Activated CD4-positive, alpha-beta memory T cell treated with anti-CD3 and anti-CD28 coated beads for 36 hours (primary cell): ENCODE results near the gene TOR1AIP1. TPM values are rescaled to one million over a fixed set of nuclear protein-coding genes. Genes with fewer than 3 reads are reported as not detected.
"Not testable (repeated sequence)": the region's sequence is repeated elsewhere in the genome, so short reads cannot be mapped to it uniquely, and the experiment has no call there.

Source experiments
- CTCF ChIA-PET: fragments of 350-600 bp; sonication (Branson Sonifier 250); formaldehyde crosslinking; loops from one replicate; lab custom pipeline; 2021; ENCODE audit warnings: antibody characterized with exemption, inconsistent platforms; lab: Charles Lee
- POLR2A ChIA-PET: fragments of 350-600 bp; sonication (Branson Sonifier 250); formaldehyde crosslinking; loops from one replicate; lab custom pipeline; 2021; ENCODE audit warnings: antibody characterized with exemption; lab: Charles Lee
- DNase-seq: peaks from one replicate; pipeline ENCODE4 v3.0.0-alpha.2; 2020
- H3K27ac Mint-ChIP-seq: one replicate; pipeline ENCODE4 v1.8.0; 2021; ENCODE audit warnings: mixed read lengths
- H3K27me3 Mint-ChIP-seq: one replicate; pipeline ENCODE4 v1.8.0; 2021; ENCODE audit warnings: mixed read lengths
- H3K36me3 Mint-ChIP-seq: one replicate; pipeline ENCODE4 v1.8.0; 2021; ENCODE audit warnings: mixed read lengths
- H3K4me1 Mint-ChIP-seq: one replicate; pipeline ENCODE4 v1.8.0; 2021; ENCODE audit warnings: low read depth, mixed read lengths
- H3K4me3 Mint-ChIP-seq: one replicate; pipeline ENCODE4 v1.8.0; 2021; ENCODE audit warnings: mild to moderate bottlenecking, mixed read lengths
- H3K9me3 Mint-ChIP-seq: one replicate; pipeline ENCODE4 v1.8.0; 2021; ENCODE audit warnings: mixed read lengths
- intact Hi-C: fragments of 100-400 bp; cut with micrococcal nuclease; formaldehyde crosslinking; loops from one replicate; pipeline ENCODE4 v1.15.1; 2023
- total RNA-seq, 2 experiments: library from RNA; stranded (reverse); gene quantifications; one replicate each; pipeline ENCODE4 v1.2.3, GENCODE V29; 2021

The TOR1AIP1 gene
- total RNA-seq, 2 experiments from 2014 or later = 57.4 to 57.7 TPM

DNA sequence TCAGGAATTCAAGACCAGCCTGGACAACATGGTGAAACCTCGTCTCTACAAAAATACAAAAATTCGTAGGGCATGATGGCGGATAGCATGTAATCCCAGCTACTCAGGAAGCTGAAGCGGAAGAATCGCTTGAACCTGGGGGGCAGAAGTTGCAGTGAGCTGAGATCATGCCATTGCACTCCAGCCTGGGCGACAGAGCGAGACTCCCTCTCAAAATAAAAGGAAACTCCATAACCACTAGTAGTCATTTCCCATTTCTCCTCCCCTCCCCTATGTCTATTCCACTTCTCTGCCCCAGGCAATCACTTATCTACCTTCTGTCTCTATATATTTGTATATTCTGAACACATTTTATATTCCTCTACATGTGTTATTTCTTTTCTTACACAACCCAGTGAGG lies 68.6 kb downstream of the TOR1AIP1 start:
- ChIA-PET CTCF (no interaction called here), POLR2A (no interaction called here)
- DNase-seq = no peak
- H3K27me3 Mint-ChIP-seq = no peaks in the 10 kb centered on the region
- H3K36me3 Mint-ChIP-seq = no peaks in the 10 kb centered on the region
- intact Hi-C loops = loop anchor here (5.0 kb wide), 2 partner anchors 923 to 1072 kb away; partner anchors contain the start of genes FAM20B and STX6
- H3K4me3 Mint-ChIP-seq = no peak overlapping the region
- H3K4me1 Mint-ChIP-seq = peaks cover 20% of the 10 kb centered on the region
- no peak overlapping the region for H3K27ac Mint-ChIP-seq
- H3K9me3 Mint-ChIP-seq = no peaks in the 10 kb centered on the region

DNA sequence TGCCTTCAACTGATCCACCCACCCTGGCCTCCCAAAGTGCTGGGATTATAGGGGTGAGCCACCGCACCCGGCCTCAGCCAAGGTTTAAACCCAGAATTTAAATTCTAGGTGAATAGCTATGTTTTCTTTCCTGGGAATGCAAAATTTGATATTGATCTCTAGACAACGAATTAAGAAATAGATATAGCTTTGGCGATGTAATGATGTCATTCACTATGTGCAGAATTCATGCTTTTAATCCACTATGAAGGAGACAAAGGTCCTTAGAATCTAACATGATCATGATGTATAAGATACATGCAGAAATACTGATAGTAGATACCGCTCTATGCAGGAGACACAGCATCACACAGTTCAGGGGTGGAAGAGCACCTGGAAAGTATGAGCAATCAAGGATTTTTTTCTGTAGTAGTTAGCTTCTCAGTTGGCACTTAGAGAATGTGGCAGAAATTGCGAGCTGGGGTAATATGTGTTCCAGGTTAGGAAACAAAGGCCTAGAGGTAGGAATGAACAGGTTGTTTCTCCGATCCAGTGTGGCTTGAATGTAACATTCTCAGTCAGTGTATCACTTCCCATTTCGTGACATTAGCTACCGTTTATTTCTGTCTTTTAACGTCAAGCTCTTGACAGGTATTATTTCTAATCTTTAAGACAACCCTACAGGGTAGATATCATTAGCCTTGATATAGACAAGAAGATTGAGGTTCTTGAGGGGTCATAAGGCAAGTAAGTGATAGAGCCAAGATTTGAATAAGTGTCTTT lies 69.5 kb downstream of the TOR1AIP1 start:
- H3K4me3 Mint-ChIP-seq = no peak overlapping the region
- no peaks in the 10 kb centered on the region for H3K36me3 Mint-ChIP-seq
- ChIA-PET POLR2A (no interaction called here), CTCF (interaction anchor here (0.6 to 1.1 kb wide), 3 partner anchors 18 to 84 kb away, joined by 3 to 4 read pairs (median 3); no protein-coding TSS in a partner anchor)
- peak overlapping the region; percentile 95 for H3K27ac Mint-ChIP-seq
- intact Hi-C loops = loop anchor here (5.0 kb wide), 2 partner anchors 924 to 1071 kb away; partner anchors contain the start of genes FAM20B and STX6
- peaks cover 27% of the 10 kb centered on the region for H3K4me1 Mint-ChIP-seq
- no peak for DNase-seq
- H3K27me3 Mint-ChIP-seq = no peaks in the 10 kb centered on the region
- no peaks in the 10 kb centered on the region for H3K9me3 Mint-ChIP-seq

DNA sequence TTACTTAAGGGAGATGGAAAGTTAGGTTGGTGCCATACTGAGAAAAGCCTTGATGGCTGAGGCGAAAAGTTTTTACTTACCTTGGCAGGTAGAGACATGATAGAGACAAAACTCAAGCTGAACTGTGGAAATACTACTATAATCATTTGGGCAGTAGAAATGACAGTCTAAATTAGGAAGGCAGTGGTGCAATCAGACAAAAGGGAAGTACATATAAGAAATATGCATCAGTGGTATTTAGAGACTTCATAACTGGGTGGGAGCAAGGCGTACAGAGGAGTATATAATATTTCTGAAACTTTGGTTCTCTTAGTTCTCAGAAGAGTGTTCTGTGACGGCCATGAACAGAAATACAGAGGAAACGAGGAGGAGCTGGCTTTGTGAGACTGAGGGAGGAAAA lies 70.1 kb downstream of the TOR1AIP1 start:
- ChIA-PET CTCF (interaction anchor here (0.9 to 3.2 kb wide), 4 partner anchors 19 to 137 kb away, joined by 3 to 11 read pairs (median 4); no protein-coding TSS in a partner anchor), POLR2A (no interaction called here)
- Mint-ChIP-seq H3K9me3 (no peaks in the 10 kb centered on the region), H3K4me1 (peaks cover 31% of the 10 kb centered on the region), H3K36me3 (no peaks in the 10 kb centered on the region), H3K4me3 (no peak overlapping the region), H3K27me3 (no peaks in the 10 kb centered on the region), H3K27ac (peak overlapping the region; percentile 95)
- DNase-seq = no peak
- intact Hi-C loops = loop anchor here (5.0 kb wide), 2 partner anchors 925 to 1070 kb away; partner anchors contain the start of genes FAM20B and STX6

DNA sequence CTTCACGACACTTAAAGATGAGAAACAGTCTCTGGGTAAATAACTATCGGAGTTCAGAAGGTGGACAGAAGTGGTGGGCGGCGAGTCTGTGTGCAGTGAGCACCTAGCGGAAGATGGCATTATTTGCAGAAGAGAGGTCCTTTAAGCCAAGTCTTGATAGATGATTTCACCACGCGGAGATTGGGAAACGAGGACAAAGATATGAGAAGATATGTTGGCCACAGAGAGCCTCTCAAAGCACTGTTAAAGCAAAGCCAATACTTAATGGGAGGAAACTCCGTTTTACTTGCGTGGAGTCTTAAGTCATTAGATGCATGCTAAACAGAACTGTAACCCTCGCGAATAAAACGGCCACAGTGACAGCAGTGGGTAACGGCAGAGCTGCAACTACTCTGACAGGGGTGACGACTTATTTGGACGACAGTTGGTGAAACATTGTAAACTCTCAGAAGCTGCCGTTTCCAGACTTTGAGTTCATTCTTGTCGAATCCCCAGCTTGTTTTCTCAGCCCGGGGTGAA lies 71.9 kb downstream of the TOR1AIP1 start:
- intact Hi-C loops = loop anchor here (1.0 to 5.0 kb wide), 5 partner anchors 72 to 1068 kb away; partner anchors contain the start of genes ACBD6, FAM20B, QSOX1 and STX6
- DNase-seq = peak; percentile 68
- Mint-ChIP-seq H3K9me3 (no peaks in the 10 kb centered on the region), H3K36me3 (no peaks in the 10 kb centered on the region), H3K4me1 (peaks cover 39% of the 10 kb centered on the region), H3K27ac (peak overlapping the region; percentile 95), H3K27me3 (no peaks in the 10 kb centered on the region), H3K4me3 (peak overlapping the region; percentile 80)
- ChIA-PET POLR2A (interaction anchor here (1.0 to 2.1 kb wide), 4 partner anchors 71 to 277 kb away, joined by 4 to 12 read pairs (median 5); partner anchors contain the start of gene TOR1AIP1), CTCF (interaction anchor here (0.8 to 3.2 kb wide), 5 partner anchors 12 to 139 kb away, joined by 3 to 11 read pairs (median 4); no protein-coding TSS in a partner anchor)

DNA sequence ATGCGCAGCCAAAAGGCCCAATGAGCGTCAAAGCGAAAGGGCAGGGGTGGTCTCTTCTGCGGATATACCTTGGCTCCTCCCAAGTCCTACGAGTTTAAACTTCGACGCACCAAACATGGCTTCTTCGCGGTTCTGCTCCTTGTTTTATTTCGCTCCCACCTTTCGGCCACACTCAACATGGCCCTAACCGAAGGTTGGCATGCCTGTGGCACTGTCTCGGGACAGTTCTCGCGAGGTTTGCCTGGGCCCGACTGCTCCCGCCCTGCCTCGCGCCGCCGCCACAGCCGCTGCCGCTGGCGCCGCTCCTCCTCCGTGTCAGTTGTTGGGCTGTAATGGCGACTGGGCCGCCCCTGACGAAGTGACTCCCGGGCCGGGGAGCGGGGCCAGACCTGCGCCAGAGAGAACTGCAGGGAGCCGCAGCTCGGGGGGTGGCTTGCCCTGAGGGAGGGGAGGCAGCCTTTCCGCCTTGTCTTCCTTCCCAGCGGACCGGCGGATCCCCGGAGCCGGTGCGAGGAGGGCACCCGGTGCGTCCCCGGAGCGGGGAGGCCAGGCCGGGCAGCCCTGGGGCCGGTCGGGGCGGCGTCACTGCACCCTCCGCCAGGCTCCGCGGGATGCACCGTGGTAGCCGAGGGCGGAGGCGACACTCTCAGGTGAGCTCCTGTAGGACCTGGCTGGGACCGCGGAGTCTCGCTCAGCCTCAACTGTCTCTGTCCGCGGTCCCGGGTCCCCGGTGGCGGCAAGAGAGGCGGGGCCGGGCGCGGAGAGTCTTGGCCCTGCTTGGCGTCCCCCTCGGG lies 72.6 kb downstream of the TOR1AIP1 start, which contains the start of gene CEP350:
Gene CEP350 (plus strand): TSS at position 318 of the 794 bp plus-strand sequence. CDS start 31,372 bp downstream, outside the sequence.
- H3K27ac Mint-ChIP-seq = peak within 1 kb of the TSS; percentile 95
- peak; percentile 99 for DNase-seq
- intact Hi-C loops = loop anchor here (1.0 to 5.0 kb wide), 5 partner anchors 72 to 1068 kb away; partner anchors contain the start of genes ACBD6, FAM20B, QSOX1 and STX6
- H3K4me1 Mint-ChIP-seq = peaks cover 42% of the 10 kb centered on the region
- no peaks in the 10 kb centered on the region for H3K36me3 Mint-ChIP-seq
- no peaks in the 10 kb centered on the region for H3K9me3 Mint-ChIP-seq
- CTCF ChIA-PET = interaction anchor here (0.8 to 3.2 kb wide), 5 partner anchors 12 to 140 kb away, joined by 3 to 11 read pairs (median 4); no protein-coding TSS in a partner anchor
- peak within 1 kb of the TSS; percentile 80 for H3K4me3 Mint-ChIP-seq
- POLR2A ChIA-PET = interaction anchor here (1.0 to 2.1 kb wide), 4 partner anchors 71 to 277 kb away, joined by 4 to 12 read pairs (median 5); partner anchors contain the start of gene TOR1AIP1
- H3K27me3 Mint-ChIP-seq = no peaks in the 10 kb centered on the region

DNA sequence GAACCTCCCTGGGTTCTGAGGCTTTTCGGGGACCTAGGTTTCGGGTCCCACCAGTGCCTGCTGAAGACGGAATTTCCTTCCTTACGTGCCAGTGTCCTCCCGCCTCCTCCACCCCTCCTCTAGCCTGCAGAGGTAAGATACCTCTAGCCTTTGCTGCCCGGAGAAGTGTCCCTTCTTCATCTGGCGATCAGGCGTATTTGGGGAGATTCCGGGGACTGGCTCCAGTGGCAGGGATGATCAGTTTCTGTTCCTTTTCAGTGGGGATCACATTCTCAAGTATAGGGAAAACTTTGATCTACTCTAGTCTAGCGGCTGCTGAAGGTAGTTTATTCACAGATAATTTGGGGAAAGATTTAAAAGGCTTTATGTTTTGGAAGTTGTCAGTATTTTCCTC lies 73.2 kb downstream of the TOR1AIP1 start:
- POLR2A ChIA-PET = no interaction called here
- peak overlapping the region; percentile 65 for H3K27ac Mint-ChIP-seq
- no peaks in the 10 kb centered on the region for H3K27me3 Mint-ChIP-seq
- DNase-seq = no peak
- intact Hi-C loops = no loop called here
- H3K9me3 Mint-ChIP-seq = no peaks in the 10 kb centered on the region
- CTCF ChIA-PET = interaction anchor here (0.8 to 3.2 kb wide), 3 partner anchors 75 to 140 kb away, joined by 3 to 11 read pairs (median 4); no protein-coding TSS in a partner anchor
- H3K36me3 Mint-ChIP-seq = no peaks in the 10 kb centered on the region
- H3K4me1 Mint-ChIP-seq = peaks cover 45% of the 10 kb centered on the region
- H3K4me3 Mint-ChIP-seq = peak overlapping the region; percentile 80

DNA sequence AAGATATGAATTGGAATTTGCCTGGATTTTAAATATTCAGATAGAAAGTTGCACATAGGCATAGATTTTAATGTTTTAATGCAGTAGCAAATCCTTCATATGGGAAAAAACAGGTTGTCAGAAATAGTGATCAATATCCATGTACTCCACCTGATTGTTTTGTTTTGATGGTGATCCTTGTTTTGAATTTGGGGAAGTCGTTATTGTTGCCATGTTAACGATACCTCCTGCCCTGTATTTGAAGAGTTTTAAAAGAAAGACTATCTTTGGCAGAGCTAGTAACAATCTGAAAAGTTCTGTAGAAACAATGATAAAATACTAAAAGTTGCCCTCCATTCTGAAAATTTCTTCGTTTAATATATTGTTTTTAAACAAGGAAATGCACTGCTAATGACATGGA lies 73.6 kb downstream of the TOR1AIP1 start:
- H3K9me3 Mint-ChIP-seq = no peaks in the 10 kb centered on the region
- peak overlapping the region; percentile 80 for H3K4me3 Mint-ChIP-seq
- no peaks in the 10 kb centered on the region for H3K27me3 Mint-ChIP-seq
- ChIA-PET POLR2A (no interaction called here), CTCF (interaction anchor here (0.8 kb wide), 1 partner anchor 75 kb away, joined by 4 read pairs; no protein-coding TSS in a partner anchor)
- DNase-seq = no peak
- peaks cover 45% of the 10 kb centered on the region for H3K4me1 Mint-ChIP-seq
- intact Hi-C loops = no loop called here
- no peaks in the 10 kb centered on the region for H3K36me3 Mint-ChIP-seq
- H3K27ac Mint-ChIP-seq = peak overlapping the region; percentile 65

DNA sequence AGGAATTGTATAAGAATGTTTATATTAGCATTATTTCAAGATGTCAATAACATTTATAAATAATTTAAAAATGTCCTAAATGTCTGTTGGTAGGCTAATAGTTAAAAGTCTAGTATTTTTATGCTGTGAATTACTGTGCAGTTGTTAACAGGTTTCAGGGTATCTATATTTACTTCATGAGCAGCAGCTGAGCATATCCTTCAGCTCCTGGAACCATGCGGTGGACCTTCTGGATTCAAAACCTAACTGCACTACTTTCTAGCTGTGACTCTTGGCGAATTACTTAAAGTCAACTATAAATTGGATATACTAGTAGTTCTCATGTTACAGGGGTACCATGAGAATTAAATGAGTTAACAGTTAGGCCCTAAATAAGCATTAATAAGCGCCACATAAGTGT lies 76.3 kb downstream of the TOR1AIP1 start:
- H3K27me3 Mint-ChIP-seq = no peaks in the 10 kb centered on the region
- H3K4me1 Mint-ChIP-seq = peaks cover 44% of the 10 kb centered on the region
- H3K9me3 Mint-ChIP-seq = no peaks in the 10 kb centered on the region
- H3K36me3 Mint-ChIP-seq = peaks cover 9% of the 10 kb centered on the region
- CTCF ChIA-PET = interaction anchor here (1.1 kb wide), 1 partner anchor 75 kb away, joined by 3 read pairs; no protein-coding TSS in a partner anchor
- POLR2A ChIA-PET = no interaction called here
- intact Hi-C loops = no loop called here
- no peak for DNase-seq
- no peak overlapping the region for H3K27ac Mint-ChIP-seq
- no peak overlapping the region for H3K4me3 Mint-ChIP-seq

DNA sequence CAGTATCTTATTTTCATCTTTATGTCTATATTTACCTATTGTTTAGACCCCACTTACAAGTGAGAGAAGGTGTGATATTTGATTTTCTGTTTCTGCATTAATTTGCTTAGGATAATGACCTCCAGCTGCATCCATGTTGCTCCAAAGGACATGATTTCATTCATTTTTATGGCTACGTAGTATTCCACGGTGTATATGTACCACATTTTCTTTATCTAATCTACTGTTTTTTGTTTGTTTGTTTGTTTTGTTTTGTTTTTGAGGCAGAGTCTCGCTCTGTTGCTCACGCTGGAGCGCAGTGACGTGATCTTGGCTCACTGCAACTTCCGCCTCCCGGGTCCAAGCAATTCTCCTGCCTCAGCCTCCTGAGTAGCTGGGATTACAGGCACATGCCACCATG lies 80.1 kb downstream of the TOR1AIP1 start:
- DNase-seq, H3K27ac Mint-ChIP-seq, H3K27me3 Mint-ChIP-seq, H3K9me3 Mint-ChIP-seq, POLR2A ChIA-PET, intact Hi-C loops, CTCF ChIA-PET, H3K4me3 Mint-ChIP-seq: not testable (repeated sequence)
- Mint-ChIP-seq H3K36me3 (peaks cover 16% of the 10 kb centered on the region), H3K4me1 (peaks cover 43% of the 10 kb centered on the region)

DNA sequence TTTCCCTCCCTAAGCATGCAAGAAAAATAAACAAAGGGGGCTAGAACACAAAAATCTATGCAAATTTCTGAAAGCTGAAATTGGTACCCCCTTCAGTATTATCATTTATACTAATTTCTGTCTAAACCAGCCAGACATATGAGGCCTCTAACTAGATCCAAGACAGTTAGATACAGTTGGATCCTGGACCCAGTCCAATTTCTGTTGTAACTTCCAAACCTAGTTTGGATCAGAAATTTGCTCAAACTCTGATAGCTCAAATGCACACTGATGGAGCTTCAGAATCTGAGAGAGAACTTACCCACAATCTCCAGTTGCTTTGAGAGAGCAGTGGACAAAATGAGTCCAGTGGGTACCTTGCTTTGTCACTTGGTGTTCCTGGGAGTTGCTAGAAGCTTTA lies 84.5 kb downstream of the TOR1AIP1 start:
- DNase-seq = no peak
- peaks cover 22% of the 10 kb centered on the region for H3K36me3 Mint-ChIP-seq
- ChIA-PET CTCF (interaction anchor here (0.8 to 1.3 kb wide), 3 partner anchors 12 to 516 kb away, joined by 3 to 5 read pairs (median 3); partner anchors contain the start of gene CEP350), POLR2A (no interaction called here)
- no peak overlapping the region for H3K4me3 Mint-ChIP-seq
- peaks cover 52% of the 10 kb centered on the region for H3K4me1 Mint-ChIP-seq
- peaks cover 7% of the 10 kb centered on the region for H3K9me3 Mint-ChIP-seq
- H3K27me3 Mint-ChIP-seq = no peaks in the 10 kb centered on the region
- H3K27ac Mint-ChIP-seq = no peak overlapping the region
- intact Hi-C loops = no loop called here

DNA sequence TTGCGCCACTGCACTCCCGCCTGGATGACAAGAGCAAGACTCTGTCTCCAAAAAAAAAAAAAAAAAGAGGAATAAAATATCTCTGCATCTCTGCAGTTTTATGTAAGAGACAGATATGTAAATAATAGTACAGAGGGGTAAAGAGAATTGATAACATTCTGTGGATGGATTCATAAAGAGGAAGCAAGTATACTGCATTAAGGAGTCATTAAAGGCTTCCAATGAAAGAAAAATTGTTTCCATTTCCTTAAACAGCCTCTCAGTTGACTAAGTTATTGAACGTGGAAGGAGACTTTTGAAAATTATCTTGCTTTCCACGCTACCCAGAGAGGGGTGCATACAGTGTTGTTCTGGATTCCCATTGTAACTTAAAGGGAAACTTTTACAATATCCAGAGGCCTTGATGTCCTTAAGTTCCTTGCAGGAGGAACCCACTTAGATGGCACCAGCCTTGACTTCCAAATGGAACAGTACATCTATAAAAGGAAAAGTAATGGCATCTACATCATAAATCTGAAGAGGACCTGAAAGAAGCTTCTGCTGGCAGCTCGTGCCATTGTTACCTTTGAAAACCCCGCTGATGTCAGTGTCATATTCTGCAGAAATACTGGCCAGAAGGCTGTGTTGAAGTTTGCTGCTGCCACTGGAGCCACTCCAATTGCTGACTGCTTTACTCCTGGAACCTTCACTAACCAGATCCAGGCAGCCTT lies 86.4 kb downstream of the TOR1AIP1 start:
- ChIA-PET POLR2A (no interaction called here), CTCF (no interaction called here)
- peaks cover 7% of the 10 kb centered on the region for H3K9me3 Mint-ChIP-seq
- intact Hi-C loops = no loop called here
- H3K27me3 Mint-ChIP-seq = no peaks in the 10 kb centered on the region
- peaks cover 17% of the 10 kb centered on the region for H3K36me3 Mint-ChIP-seq
- H3K27ac Mint-ChIP-seq = no peak overlapping the region
- H3K4me1 Mint-ChIP-seq = peaks cover 53% of the 10 kb centered on the region
- no peak overlapping the region for H3K4me3 Mint-ChIP-seq
- DNase-seq = no peak
